Stimulated activated CD4-positive, alpha-beta T cell treated with anti-CD3 and anti-CD28 coated beads, Interleukin-2, amount 100 ng/mL, for 48 hours (primary cell): ENCODE measurements around the gene TM9SF1.

Experiments
- DNase-seq, 2 donors: peaks; one replicate each; pipeline ENCODE4 v3.0.0-alpha.2; 2020

The TM9SF1 gene, protein sequence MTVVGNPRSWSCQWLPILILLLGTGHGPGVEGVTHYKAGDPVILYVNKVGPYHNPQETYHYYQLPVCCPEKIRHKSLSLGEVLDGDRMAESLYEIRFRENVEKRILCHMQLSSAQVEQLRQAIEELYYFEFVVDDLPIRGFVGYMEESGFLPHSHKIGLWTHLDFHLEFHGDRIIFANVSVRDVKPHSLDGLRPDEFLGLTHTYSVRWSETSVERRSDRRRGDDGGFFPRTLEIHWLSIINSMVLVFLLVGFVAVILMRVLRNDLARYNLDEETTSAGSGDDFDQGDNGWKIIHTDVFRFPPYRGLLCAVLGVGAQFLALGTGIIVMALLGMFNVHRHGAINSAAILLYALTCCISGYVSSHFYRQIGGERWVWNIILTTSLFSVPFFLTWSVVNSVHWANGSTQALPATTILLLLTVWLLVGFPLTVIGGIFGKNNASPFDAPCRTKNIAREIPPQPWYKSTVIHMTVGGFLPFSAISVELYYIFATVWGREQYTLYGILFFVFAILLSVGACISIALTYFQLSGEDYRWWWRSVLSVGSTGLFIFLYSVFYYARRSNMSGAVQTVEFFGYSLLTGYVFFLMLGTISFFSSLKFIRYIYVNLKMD

GRCh38 chr14:24195186-24196070 lies at the start of gene TM9SF1:
TSS of gene TM9SF1 (minus strand) at chr14:24195441. CDS start at chr14:24195019, 422 bp downstream.
- peak; percentile 76 to 79 for DNase-seq

DNA sequence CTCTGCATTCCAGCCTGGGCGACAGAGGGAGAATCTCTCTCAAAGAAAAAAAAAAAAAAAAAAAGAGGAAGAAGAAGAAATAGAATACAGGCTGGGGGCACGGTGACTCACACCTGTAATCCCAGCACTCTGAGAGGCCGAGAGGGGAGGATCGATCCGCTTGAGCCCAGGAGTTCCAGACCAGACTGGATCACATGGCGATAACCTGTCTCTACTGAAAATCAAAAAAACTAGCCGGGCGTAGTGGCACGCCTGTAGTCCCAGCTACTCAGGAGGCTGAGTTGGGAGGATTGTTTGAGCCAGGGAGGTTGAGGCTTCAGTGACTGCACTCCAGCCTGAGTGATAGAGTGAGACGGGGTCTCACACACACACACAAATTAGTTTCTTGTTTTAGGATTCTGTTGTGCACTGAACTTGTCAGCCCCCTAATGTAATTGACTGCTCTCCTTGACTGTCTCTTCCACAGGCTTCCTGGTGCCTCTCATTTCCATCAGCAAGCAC lies 48.1 kb upstream of the TM9SF1 start:
- DNase-seq: no peak

DNA sequence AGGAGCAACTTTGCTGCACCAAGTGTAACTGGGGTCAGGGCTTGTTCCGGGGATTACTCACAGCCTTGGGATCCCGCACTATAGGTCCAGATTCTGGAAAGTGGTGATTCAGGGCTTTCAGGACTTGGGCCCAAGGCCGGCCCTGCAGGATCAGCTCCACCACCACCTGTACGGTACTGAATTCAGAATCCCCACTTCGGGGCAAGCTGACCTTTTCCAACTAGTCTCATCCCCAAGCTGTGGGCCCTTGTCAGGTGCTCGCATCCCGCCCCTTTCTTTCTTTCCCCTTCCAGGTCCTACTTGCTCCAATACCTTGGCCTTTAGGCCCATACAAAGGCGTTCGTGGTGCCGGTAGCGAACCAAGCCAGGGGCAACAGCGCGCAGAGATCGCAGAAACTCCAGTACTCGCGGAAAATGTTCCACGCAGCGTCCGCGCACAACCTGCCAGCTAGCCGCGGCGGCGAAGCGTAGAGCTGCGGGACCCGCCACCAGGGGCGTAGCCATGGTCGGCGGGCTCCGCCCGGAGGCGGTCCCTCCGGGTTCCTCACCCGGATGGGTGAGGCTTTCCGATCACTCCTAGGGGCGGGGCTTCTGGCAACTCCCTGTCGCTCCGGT lies 46.7 kb upstream of the TM9SF1 start:
- DNase-seq: peak; percentile 90

DNA sequence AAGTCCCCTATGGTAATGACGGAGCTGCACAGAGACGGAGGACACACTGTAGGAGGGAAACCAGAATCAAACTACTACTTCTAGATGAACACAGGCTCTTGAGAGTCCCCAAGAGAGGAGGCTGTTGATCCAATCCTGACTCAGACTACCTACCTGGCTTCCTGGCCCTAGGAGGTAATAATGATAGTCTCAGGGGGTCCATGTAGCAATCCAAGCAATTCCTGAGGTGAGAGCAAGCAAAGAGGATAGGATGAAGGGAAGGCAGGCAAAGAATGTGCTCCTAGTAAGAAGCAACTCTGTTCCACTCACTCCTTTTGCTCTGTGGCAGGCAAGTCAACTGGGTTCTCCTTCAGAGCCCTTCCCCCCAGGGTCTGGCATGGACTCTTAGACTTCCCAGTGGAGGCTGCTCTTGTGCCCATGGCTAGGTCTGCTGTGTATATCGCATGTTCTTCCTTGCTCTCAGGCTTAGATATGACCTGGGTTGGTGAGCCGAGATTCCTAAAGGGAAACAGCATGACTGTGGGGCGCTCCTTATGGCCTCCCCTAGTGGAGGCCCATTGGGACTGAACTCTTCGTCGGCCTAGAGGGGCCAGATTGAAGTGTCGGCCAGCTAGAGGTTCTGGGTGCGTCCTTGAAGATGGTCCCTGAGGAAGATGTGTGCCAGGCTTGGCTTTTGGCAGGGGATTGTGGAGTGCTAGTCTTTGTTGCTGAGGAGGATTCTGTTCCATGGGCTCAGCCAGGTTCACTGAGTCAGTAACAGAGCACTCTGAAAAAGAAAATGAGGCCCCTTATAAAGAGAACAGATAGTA lies 45.1 kb upstream of the TM9SF1 start:
- no peak for DNase-seq

DNA sequence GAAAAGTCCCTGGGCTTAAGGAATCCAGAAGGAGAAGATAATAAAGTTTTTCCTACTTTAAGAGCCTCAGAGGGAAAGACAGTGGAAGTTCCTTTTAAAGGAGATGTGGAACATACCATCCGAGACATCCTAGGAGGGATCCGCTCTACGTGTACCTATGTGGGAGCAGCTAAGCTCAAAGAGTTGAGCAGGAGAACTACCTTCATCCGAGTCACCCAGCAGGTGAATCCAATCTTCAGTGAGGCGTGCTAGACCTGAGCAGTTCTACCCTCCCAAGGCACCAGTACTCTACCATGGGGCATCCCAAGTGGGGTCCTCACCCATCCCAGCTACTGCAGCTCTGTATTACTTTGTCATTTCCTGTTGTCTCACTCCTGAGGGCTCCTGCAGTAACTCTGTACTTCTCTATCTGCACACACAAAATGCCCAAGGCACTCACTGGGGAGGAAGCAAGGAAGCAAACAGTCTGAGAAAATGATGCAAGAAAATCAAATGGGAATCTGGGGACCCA lies 43.3 kb upstream of the TM9SF1 start:
- no peak for DNase-seq

GRCh38 chr14:24238123-24238522 lies 42.9 kb upstream of the TM9SF1 start:
- DNase-seq: no peak

- DNase-seq: no peak
Measured at GRCh38 chr14:24237463-24237955, 42.3 kb upstream of the TM9SF1 start.

- DNase-seq: no peak
Measured at GRCh38 chr14:24236689-24237462, 41.6 kb upstream of the TM9SF1 start.

- no peak for DNase-seq
Measured at GRCh38 chr14:24235804-24236688, 40.8 kb upstream of the TM9SF1 start.

DNA sequence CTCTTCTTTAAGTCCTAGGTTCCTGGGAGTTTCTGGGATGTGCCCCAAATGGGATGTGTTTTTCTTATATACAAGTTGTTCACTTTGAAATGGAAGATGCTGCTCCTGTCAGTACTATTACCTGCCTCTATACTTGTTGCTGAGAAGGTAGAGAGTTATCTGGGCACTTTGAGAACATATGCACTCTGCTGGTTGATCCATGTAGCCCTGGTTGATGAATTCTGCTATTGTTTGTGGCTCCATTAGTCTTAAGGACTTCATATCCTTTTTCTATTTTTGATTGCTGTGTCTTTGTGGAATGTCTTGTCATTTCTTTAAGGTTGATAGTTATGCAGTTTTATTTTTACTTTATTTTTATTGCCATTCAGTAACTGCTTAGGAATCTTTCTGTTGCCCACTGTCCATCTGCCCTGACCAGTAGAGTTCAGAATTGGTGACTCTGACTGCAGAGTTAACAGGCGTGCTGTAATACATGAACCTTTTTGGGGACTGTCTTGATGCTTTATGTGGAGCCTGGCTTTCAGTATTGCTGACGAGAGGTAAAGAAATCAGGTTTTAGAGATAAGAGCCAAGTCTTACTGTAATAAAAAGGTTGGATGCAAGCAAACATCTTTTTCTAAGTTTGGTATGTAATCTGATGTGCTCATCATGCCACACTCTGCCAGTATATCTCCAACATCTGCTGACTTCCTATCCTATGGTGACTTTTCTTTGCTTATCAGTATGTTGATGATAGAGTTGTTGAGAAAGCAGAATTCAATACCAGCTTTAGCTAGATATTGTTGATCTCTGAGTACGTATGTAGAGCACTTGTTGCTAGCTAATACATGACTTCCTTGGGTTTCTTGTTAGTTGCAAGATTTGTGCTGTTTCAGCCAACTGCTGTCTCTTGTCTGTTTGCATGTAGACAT lies 39.1 kb upstream of the TM9SF1 start:
- DNase-seq: no peak

- no peak for DNase-seq
Measured at GRCh38 chr14:24233538-24233866, 38.3 kb upstream of the TM9SF1 start.

DNA sequence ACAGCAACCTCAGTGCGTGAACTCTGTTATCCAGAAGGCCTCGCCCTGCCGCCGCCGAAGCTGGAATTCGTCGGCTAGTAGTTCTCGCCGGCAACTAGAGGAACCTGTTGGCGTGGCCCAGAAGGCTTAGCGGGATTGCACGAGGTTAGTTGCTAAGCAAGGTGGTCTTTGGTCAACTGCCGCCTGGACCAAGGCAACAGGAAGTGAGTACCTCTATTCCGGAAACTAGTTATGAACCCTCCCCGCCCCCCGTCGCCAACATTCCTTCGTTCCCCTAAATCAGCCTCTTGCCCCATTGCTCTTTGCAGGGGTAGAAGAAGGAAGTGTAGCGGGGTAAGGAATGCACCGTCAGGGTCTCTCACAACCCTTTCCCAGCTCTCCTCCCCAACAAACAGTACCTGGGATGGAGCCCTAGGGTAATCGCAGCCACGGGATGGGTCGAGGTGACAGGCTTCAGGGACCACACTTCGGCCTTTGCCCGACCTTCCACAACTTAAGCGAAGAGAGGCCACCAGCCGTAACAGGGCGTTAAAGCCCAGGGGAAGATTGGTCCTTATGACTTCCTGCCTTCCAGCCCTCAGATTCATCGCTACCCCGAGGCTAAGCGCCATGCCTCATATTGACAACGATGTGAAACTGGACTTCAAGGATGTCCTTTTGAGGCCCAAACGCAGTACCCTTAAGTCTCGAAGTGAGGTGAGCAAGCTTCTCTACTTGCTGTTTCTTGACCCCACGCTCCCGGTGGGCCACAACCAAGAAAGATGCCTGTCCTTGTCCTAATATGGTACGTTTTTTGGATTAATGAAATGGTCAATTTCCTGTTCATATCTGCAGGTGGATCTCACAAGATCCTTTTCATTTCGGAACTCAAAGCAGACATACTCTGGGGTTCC lies 37.6 kb upstream of the TM9SF1 start, which contains the start of gene GMPR2:
GMPR2 (plus strand) TSS at position 285 of the 893 bp plus-strand sequence; CDS start at position 610, 325 bp downstream.
- DNase-seq: no peak

DNA sequence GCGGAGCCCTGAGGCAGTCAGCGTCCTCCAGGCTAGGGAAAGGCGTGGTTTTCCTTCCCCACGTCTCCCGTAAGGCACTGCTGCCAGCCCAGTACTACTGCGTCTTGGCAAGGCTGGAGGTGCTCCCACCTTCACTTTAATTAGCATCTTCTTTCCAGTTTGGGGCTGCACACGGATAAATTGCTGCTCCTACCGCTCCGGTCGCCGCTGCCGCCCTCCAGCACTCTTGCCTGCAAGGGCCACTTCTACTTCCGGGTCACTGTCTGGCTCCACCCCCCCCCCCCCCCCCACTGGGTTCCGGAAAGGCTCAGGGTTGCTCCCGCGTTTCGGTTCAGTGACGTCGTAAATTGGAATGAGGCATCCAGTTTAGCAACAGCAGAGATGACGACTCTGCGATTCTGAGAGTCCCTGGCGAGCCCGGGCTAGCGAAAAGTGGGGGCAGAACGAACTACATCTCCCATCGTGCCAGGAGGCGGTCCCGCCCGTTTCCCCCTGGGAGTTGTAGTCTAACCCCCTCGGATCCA lies 36.9 kb upstream of the TM9SF1 start, which contains the start of gene NEDD8:
NEDD8 (minus strand) TSS at position 247 of the 524 bp plus-strand sequence; CDS start at position 147, 100 bp downstream.
- peak; percentile 83 to 87 for DNase-seq

GRCh38 chr14:24231263-24232120 lies 36.3 kb upstream of the TM9SF1 start:
- DNase-seq: no peak

GRCh38 chr14:24228902-24229301 lies 33.7 kb upstream of the TM9SF1 start:
- DNase-seq: no peak

DNA sequence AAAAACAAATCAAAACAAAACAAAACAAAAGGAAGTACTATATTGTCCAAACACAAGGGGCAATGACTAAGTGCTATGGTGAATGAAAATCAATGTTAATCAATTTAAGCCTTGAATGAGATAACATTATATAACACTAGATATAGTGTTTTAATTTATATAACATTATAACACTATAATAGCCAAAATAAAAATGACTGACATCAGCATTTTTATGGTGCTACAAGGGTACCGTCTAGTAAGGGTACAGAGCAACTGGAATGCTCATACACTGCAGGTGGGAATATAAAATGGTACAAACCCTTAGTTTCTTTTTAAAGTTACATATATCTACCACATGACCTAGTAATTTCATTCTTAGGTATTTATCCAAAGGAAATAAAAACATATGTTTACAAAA lies 31.2 kb upstream of the TM9SF1 start:
- DNase-seq: no peak
